Adrenal gland (tissue), 12 donors: ENCODE data around the gene DMD. TPM values are rescaled to one million over a fixed set of nuclear protein-coding genes. Genes with fewer than 3 reads are reported as not detected.
"Not testable (repeated sequence)": the region's sequence is repeated elsewhere in the genome, so short reads cannot be mapped to it uniquely, and the experiment has no call there.

Experiments
- DNase-seq, 7 donors: peaks; one replicate each; pipeline ENCODE4 v3.0.0-alpha.2; 2019 to 2020
- H3K27ac ChIP-seq, 5 donors: fragments of 200-600 bp; sonication (generic) in 4 of 5; 1 replicate in 3 of 5; 2 replicates in 2 of 5; pipeline versions ENCODE4 v1.5.1 to v1.8.0; 2016 to 2020; ENCODE audit warnings: mild to moderate bottlenecking in 1 of 5
- H3K27me3 ChIP-seq: fragments of 200-600 bp; 2 replicates; pipeline ENCODE4 v1.8.0; 2021
- H3K36me3 ChIP-seq, 2 donors: fragments of 200-600 bp; replicated peaks in 1 of 2; 1 replicate in 1 of 2; 2 replicates in 1 of 2; pipeline versions ENCODE4 v1.5.1 to v1.8.0; 2018 to 2022
- H3K4me1 ChIP-seq, 2 donors: fragments of 200-600 bp; replicated peaks in 1 of 2; 1 replicate in 1 of 2; 2 replicates in 1 of 2; pipeline versions ENCODE4 v1.5.1 to v1.8.0; 2018 to 2021
- H3K4me3 ChIP-seq, 4 donors: fragments of 200-600 bp; sonication (generic) in 3 of 4; one replicate each; pipeline ENCODE4 v1.5.1; 2016 to 2018
- H3K9me3 ChIP-seq, 3 donors: fragments of 200-600 bp; sonication (generic) in 1 of 3; replicated peaks in 1 of 3; 1 replicate in 2 of 3; 2 replicates in 1 of 3; pipeline versions ENCODE4 v1.5.1 to v1.8.0; 2016 to 2021
- CTCF ChIP-seq, 6 experiments: fragments of 450-650 bp in 4 of 6; fragments of 200-600 bp in 2 of 6; sonication (generic) in 1 of 6; IDR thresholded peaks; 1 replicate in 5 of 6; 2 replicates in 1 of 6; pipeline versions ENCODE4 v1.5.1 to v1.8.0; 2016 to 2021; ENCODE audit warnings: antibody characterized with exemption in 6 of 6, mild to moderate bottlenecking in 2 of 6, moderate library complexity in 1 of 6
- POLR2A ChIP-seq, 2 donors: fragments of 450-650 bp; IDR thresholded peaks; one replicate each; pipeline ENCODE4 v1.6.1; 2017; ENCODE audit warnings: antibody characterized with exemption in 2 of 2, mild to moderate bottlenecking in 2 of 2, moderate library complexity in 1 of 2
- WGBS, 4 donors: extraction: QIAGEN DNeasy Blood & Tissue Kit in 2 of 4; methylation state at CpG; one replicate each; pipeline versions ENCODE4 v1.1.5 to v1.1.7; 2013 to 2017; 5-methylcytosine and 5-hydroxymethylcytosine counted together
- intact Hi-C, 2 donors: fragments of 100-400 bp; cut with DNase I; formaldehyde crosslinking; loops; one replicate each; pipeline versions ENCODE4 v1.14.1 to v1.15.0; 2022 to 2023
- polyA plus RNA-seq, 3 donors: library from polyadenylated mRNA; stranded (reverse); fragments of 200-250 nt in 2 of 3; fragments of 350-450 nt in 1 of 3; fragmentation: Illumina TruSeq in 1 of 3; extraction: RNeasy Lipid Tissue Mini Kit (QIAGEN cat#74804) in 1 of 3; gene quantifications; one replicate each; pipeline ENCODE4 v1.2.3, GENCODE V29; 2013 to 2014
- total RNA-seq, 9 donors: library from RNA; depleted of rRNA in 4 of 9; stranded (reverse); fragments of >200 nt in 4 of 9; fragments of 120-200 nt in 1 of 9; fragmentation: NEBNext Ultra II Directional in 1 of 9; extraction: Animal tissue kit (Norgen Biotek cat#: 25700) in 1 of 9; gene quantifications; one replicate each; pipeline versions ENCODE4 v1.1.0 to v1.2.4, GENCODE V29; 2013 to 2023
- donor health status: healthy with polysubstance abuse.
- donor health status: Bipolar disorder and iron deficiency.
- donor health status: DM: yes; HTN: yes; CAD: no.
- donor health status: DM: no; HTN: no; CAD: no.
- donor health status: DM: no; HTN: no; CAD: no.
- donor health status: DM: yes; HTN: yes; CAD: no.

The DMD gene
- total and polyA plus RNA-seq, 12 donors = 14.6 to 89.7 (median 36.2) TPM

- H3K36me3 ChIP-seq = no peaks in the 10 kb centered on the region
- no peak overlapping the region for H3K27ac ChIP-seq
- peaks cover 0 to 8% (median 0%) of the 10 kb centered on the region in 3 donors for H3K9me3 ChIP-seq
- H3K4me1 ChIP-seq = no peaks in the 10 kb centered on the region
- TF ChIP-seq CTCF (IDR thresholded peaks at IDR 0.05) = no peak
- TF ChIP-seq POLR2A (IDR thresholded peaks at IDR 0.05) = no peak
- H3K27me3 ChIP-seq = no peaks in the 10 kb centered on the region
- no peak overlapping the region for H3K4me3 ChIP-seq
- intact Hi-C loops = no loop called here
- DNase-seq = no peak
Observed at GRCh38 chrX:32269866-32270265, 941.5 kb downstream of the DMD start.

- H3K9me3 ChIP-seq = peaks cover 0 to 8% (median 0%) of the 10 kb centered on the region in 3 donors
- no peaks in the 10 kb centered on the region for H3K27me3 ChIP-seq
- no peaks in the 10 kb centered on the region for H3K36me3 ChIP-seq
- no peak for TF ChIP-seq CTCF (IDR thresholded peaks at IDR 0.05)
- TF ChIP-seq POLR2A (IDR thresholded peaks at IDR 0.05) = no peak
- intact Hi-C loops = no loop called here
- H3K4me1 ChIP-seq = no peaks in the 10 kb centered on the region
- WGBS, 4 donors = 69 to 94% (median 87%) methylated on average over 3 of the region's 3 CpGs
- H3K27ac ChIP-seq = no peak overlapping the region
- no peak for DNase-seq
- no peak overlapping the region for H3K4me3 ChIP-seq
Observed at GRCh38 chrX:32268207-32268606, 943.1 kb downstream of the DMD start.

GRCh38 chrX:32267796-32268195 is 943.6 kb downstream of the DMD start:
- no peak for DNase-seq
- intact Hi-C loops = no loop called here
- 34 to 72% (median 63%) methylated on average over 2 of the region's 2 CpGs for WGBS, 4 donors
- Histone ChIP-seq H3K27me3 (no peaks in the 10 kb centered on the region), H3K9me3 (peaks cover 0 to 8% (median 0%) of the 10 kb centered on the region in 3 donors), H3K4me1 (no peaks in the 10 kb centered on the region), H3K27ac (no peak overlapping the region), H3K4me3 (no peak overlapping the region), H3K36me3 (no peaks in the 10 kb centered on the region)
- no peak for TF ChIP-seq CTCF (IDR thresholded peaks at IDR 0.05)

- H3K4me3 ChIP-seq, H3K27ac ChIP-seq, H3K36me3 ChIP-seq, H3K4me1 ChIP-seq, H3K9me3 ChIP-seq, H3K27me3 ChIP-seq, intact Hi-C loops: not testable (repeated sequence)
- DNase-seq = peak in 3 of 7 donors; percentile 14 to 50 (median 22)
- TF ChIP-seq CTCF (IDR thresholded peaks at IDR 0.05) = peak in 5 of 6 experiments; percentile 7 to 26 (median 24)
- WGBS, 4 donors = 37 to 44% (median 44%) methylated on average over 3 to 4 of the region's 4 CpGs
Observed at GRCh38 chrX:32246675-32247074, 964.7 kb downstream of the DMD start.
